HG03342 (cell line): ENCODE data around the gene ARSB.
"Not testable (repeated sequence)": the region's sequence is repeated elsewhere in the genome, so short reads cannot be mapped to it uniquely, and the experiment has no call there.

Experiments used
- ATAC-seq: cut with Tn5 transposase; IDR thresholded peaks from one replicate; pipeline ENCODE4 v1.9.1; 2021; ENCODE audit warnings: mild to moderate bottlenecking, moderate library complexity; ENCODE audit not compliant: unreplicated experiment

The ARSB gene

DNA sequence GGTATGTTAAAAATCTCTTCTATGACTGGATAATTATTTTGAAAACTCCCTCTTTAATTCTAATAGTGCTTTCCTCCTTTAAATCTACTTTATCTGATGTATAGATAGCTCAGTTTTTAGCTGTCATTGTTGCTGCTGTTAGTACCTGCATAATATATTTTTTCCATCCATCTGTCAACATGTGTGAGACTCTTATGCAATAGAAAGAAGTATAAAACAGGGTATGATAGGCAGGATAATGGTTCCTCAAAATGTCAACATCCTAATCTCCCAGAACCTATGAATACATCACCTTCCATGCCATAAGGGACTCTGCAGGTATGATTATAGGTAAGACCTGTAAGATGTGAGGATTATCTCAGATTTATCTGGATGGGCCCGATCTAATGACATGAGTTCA, 199.7 kb downstream of the ARSB start:
- ATAC-seq: no peak

DNA sequence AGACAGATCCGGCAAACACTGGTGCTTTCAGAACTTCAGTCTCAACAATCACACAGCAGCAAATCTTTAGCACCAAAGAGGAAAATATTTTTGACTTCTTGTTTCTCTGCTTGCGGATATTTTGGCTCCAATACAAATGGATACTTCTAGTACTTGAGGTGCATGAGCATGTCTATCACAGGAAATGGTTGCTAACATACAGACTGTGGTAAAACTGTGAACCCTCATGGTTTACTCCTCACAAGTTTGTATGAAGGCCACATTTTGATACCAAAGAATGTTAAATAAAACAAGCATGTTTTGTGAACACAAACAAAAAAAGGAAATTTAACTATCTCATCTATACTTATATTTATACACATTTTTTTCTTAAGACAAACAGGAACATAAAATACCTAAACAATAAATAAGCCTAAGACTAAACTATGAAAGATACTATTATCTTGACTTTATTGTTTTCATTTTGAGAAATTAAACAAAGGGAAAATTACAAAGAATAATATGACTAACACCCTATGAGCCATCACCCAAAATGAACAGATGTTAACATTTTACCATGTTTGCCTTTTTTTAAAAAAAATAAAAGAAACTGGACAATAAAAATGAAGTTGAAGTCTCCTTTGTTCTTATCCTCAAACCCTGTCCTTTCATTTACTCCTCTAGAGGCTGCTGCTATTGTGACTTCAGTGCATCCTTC, 201.5 kb downstream of the ARSB start:
- ATAC-seq: no peak

DNA sequence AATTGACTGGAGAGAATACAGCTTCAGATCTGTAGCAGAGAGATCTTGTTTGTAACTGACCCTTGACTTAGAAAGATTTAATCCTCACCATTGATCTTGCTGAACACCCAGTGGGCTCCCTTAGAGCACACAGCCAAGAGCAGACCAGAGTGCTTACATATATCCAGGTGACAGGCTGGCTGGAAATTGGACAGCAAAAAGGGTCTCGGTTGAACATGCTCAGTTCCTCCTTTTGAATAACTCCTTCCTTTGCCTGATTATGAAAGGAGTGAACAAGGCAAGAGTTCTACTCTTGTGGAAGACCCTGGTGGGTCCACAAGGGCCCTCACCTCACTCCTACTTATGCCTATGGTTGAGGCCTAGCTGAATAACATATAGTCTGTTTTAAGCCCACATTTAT, 202.4 kb downstream of the ARSB start:
- no peak for ATAC-seq

DNA sequence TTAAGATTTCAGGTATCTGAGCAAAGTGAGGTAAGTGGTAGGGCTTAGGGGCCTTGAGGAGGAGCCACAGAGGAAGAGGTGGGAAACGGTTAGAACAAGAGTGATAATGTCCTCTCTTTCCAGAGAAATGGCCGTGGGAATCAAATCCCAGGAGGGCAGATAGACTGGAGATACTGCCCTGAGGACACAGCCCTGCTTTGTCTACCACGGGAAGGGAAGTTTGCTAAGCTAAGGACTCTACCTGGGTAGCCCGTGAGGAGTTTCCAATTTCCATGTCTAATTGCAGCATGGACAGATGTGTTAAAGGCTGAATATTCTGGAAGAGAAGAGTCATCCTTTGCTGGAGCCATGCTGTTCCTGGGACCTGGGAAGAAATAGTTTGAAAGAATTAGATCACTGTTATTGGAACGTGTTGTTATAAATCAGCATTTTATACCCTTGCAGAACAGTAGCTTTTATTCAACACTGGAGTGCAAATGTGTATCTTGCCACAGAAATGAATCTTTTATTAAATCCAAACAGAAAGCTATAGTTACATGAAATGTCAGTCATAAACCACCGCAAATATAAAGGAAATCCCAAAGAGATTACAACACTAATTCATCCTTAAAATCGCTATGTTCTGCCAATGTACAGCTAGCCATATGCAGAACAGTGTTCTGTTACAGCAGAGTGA, 203.4 kb downstream of the ARSB start:
- ATAC-seq: no peak

DNA sequence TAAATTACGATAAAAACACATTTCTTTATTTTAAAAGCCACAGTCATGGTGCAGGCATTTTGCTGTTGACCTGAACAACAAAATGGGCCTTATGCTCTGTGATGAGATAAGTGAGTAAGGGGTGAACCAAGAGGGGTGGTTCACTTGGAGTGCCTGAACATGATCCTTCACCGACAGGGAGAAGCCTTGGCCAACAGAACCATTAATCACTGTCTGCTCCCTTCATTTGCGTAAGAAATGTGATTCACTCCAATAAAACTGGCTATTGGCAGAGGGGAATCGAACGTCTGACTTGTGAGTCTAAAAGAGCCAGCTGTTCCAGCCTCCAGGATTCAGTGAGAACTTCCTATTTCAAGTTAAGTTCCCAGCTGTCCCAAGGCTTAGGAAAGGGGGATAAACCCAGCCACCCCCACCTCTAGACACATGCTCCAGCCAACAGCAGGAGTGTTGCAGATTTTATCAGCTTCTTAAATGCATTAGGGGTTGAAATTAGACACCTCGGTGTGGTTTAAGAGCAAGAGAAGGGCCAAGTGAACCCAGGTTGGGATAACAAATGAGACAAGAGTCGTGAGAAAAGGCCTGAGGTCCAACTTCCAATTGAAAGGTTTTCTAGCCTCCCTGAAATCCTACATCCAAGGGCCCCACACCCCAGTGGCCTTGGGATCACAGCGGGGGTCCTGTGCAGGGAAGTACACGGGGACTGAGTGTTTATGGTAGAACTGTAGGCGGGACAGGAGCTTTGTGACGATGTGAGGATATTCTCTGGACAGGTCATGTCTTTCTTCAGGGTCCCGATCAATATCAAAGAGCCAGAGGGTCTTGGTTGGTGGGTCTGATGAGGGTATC, 205.1 kb downstream of the ARSB start:
- ATAC-seq: no peak

DNA sequence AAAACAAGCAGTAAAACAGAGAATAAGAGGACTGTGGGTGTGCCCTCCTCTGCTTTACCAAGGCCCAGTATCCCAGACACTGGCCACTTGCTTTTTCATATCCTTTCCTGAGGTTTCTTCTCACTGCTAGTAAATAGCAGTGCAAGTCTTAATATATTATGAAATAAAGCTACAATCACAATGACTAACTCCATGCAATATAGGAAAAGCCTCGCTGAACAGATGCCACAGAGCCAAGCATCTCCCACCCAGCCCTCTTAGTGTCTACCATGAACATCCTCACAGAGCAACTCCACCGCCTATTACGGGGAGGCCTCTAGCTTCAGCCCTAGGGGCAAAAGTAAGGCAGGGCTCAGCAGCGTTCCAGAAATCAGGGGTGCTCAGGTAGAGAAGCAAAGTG, 205.8 kb downstream of the ARSB start:
- no peak for ATAC-seq

DNA sequence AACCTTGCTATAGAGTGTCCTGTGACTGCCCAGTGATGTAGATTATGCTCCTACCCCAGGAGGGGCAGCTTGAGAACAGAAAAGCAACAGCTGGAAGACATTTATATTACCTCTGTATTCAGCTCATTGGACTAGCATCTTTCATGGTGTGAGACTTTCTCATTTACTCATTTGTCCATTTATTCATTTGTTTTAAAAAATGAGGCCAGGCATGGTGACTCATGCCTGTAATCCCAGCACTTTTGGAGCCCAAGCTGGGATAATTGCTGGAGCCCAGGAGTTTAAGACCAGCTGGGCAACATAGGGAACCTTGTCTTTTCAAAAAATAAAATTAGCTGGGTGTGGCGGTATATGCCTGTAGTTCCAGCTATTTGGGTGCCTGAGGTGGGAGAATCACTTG, 206.6 kb downstream of the ARSB start:
- ATAC-seq: no peak

DNA sequence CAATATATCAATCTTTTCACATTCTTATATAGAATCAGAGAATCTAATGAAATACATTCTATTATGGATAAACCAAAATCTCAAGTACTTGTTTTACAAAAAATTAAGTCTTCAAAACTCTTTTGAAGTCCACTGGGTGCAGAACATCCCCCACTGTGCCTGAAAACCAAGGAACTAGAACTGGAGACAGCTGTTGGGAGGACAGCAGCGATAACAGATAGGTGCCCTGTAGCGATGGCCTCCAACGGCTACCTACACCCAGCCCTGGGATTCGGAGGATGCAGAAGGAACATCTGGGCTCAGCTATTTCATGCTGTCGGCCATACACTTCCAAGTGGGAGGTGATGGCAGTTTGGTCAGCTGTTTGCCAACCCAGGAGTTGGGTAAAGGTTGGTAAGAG, 207.2 kb downstream of the ARSB start:
- ATAC-seq: no peak

DNA sequence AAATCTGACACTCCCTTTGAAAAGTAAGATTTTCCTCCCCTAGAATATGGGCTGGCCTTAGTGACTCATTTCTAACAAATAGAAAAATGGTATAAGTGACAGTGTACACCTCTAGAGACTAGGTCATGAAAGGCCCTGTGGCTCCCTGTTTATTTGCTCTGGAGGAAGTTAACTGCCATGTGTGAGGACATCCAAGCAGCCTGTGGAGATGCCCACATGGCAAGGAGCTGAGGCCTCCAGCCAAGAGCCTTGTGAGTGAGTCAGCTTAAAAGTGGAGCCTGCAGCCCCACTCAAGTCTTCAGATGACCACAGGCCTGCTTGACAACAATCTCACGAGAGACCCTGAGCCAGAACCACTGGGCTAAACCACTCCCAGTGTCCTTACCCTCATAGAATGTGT, 208.5 kb downstream of the ARSB start:
- no peak for ATAC-seq

DNA sequence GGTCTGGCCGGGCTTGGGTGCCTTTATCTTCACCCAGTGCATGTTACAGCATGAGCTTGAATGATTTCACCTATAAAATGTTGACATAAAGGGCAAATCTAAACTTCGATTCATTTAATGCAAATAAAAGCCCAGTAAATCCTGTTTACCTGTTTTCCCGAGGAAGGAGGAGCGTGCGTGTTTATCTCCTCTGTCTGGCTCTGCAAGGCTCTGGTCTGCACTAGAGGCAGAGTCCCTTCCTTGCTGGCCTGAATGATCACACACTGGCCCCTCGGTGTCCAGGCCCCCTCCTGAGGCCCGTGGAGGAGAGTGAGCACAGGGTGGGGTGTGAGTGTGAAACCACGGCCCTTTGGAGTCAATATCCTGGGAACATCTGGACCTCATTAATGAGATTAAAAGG, 211.5 kb downstream of the ARSB start:
- no peak for ATAC-seq

DNA sequence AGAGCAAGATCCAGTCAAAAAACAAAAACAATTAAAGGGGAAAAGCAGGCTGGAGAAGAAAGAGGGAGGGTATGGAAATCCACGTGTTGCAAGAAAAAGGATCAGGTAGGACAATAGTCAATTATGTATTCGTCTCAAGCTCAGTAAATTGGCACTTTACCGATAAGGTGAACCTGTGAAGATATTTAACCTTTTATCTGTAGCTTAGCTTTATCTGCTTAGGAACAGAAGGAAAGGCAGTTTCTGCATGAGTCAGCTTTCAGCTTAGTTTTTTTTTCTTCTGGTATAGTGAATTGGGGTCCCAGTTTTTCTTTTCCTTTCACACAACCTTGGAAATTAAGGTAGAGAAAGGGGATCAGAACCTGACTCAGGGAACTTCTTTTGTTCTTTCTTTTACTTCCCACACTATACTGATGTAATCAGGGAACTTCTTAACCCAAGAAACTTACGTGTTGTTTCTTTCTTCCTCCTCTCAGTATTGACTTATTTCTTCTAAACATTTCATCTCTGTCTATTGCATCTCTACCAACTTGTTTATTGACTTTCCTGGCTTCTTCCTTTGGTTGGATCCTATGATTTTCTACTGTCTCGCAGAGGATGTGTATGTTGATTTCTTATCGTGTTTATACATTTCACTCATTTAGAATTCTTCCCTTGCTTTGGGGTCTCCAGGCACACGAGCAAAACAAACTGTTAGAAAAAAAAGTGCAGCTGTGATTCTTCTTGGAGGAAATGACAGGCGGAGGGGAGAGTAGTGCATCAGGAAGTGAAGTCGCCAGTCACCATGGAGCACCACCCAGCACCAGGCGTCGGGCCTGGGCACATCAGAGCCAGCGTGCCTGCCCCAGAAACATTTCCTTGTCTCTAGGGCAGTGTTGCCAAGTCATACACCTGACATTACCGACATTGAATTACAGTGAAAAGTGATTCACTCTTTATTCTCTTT, 213.6 kb downstream of the ARSB start:
- ATAC-seq: no peak

DNA sequence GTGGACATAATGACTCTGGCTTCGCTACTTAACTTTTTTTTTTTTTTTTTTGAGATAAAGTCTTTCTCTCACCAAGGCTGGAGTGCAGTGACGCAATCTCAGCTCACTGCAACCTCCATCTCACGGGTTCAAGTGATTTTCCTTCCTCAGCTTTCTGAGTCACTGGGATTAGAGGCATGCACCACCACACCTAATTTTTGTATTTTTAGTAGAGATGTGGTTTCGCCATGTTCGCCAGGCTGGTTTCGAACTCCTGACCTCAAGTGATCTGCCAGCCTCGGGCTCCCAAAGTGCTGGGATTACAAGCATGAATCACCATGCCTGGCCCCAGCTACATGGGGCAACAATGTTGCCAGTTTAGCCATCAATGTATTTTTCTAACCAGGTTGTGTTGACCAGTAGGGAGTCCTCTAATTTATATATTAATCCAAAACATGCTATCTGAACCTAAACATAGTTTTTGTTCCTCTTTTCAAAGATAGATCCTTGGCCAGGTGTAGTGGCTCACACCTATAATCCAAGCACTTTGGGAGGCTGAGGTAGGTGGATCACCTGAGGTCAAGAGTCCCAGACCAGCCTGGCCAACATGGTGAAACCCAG, 216.2 kb downstream of the ARSB start:
- no peak for ATAC-seq

DNA sequence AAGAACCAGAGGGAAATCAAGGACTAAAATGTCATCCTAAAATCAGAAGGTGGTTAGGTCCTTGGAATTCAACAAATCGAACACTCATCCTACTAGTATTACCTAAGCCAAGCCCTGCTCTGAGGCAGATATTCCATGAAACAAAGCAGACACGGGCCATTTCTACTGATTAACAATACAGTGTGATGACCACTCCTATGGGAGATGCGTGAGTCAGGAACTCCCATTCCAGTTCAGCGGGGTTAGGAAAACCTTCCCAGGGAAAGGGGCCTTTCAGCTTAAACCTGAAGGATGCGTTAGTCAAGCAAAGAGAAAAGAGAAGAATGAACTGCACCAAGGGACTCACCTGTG, 218.7 kb downstream of the ARSB start:
- no peak for ATAC-seq

DNA sequence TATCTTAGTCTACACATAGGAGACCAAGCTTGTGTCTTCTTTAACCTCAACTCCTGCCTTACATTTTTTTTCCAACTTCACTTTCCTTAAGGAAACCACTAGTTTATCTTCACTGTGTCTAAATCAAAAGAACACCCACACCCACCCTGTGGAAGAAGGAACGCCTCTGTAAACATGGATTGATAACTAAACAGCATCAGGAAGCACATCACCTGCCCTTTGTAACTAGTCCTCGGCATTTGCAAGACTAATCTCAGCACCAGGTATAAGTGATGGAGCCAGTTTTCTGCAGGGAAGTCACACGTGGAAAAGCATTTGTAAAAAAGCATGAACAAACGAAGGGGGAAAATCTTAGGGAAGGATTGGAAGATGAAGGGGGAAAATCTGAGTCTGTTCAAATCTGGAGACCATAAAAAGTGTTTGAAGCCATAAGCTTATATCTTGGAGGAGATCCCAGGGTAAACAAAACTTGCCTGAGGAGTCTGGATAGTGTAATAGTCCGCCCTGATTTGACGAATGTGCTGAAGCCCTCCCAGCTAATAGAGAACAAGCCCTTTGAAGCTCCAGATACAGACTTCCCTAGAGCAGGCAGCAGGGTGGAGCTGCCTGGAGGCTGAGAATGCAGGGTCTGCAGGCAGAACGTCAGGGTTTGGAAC, 219.2 kb downstream of the ARSB start:
- ATAC-seq: no peak

DNA sequence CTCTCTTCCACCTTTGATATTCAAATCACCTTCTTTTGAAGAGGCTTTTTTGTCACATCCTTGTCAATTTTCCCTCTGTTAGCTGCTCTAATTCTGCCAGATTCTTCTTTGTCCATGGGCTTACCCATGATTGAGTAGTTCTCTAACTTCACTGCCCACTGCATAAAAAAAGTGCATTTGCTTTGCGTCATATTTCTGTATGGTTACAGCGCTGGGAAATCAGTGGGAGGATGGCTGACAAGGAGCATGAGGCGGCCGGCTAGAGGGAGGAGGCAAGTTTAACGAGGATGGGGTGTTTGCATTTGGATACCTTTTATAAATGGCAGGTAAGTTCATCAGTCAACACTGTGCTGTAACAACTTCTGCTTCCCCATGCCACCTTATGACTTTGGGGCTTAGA, 220.0 kb downstream of the ARSB start:
- no peak for ATAC-seq

DNA sequence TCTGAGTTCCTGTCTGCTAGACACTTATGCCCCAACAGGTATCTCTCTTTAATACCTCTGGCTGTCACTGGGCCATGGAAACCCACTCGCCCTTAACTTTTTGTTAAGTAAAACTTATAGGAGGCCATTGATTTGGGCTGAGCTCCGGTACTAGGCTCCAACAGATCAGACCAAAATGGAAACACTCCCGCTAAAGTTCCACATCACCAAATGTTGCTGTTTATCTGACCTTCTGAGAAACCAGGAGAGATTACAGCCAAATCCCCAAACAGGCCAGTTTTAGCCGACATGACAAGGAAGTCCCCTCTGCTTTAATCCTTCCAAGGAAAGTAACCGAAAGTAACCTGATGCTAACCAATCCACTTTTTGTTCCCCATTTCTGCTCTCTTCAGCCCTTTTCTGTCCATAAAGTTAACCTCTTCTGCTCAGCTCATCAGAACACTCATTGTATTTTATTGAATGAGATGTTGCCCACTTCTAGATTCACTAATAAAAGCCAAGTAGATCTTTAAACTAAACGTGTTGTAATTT, 221.4 kb downstream of the ARSB start:
- ATAC-seq: no peak

DNA sequence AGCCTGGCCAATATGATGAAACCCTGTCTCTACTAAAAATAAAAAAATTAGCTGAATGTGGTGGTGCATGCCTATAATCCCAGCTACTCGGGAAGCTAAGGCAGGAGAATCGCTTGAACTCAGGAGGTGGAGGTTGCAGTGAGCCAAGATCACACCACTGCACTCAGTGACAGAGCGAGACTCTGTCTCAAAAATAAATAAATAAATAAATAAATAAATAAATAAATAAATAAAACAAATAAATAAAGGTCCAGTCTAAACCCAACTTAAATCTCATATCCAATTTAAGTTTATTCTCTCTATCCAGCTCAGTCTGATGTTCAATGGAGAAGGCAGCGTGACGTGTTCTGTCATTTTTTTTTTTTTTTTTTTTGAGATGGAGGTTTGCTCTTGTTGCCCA, 222.4 kb downstream of the ARSB start:
- ATAC-seq: not testable (repeated sequence)

DNA sequence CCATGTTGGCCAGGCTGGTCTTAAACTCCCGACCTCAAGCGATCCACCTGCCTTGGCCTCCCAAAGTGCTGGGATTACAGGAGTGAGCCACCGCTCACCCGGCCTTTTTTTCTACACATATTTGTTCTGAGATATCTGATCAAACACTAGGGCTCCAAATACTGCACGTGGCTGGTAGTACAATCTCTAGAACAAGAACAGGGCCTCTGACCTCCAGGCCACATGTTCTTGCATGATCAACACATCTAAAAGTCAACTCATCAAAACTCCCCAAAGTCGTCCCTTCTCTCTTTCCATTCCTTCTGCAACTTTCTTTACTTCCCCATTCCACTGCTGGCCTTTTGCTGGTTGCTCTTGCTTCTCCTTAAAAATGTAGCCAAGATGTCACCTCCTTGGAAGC, 223.3 kb downstream of the ARSB start:
- no peak for ATAC-seq

DNA sequence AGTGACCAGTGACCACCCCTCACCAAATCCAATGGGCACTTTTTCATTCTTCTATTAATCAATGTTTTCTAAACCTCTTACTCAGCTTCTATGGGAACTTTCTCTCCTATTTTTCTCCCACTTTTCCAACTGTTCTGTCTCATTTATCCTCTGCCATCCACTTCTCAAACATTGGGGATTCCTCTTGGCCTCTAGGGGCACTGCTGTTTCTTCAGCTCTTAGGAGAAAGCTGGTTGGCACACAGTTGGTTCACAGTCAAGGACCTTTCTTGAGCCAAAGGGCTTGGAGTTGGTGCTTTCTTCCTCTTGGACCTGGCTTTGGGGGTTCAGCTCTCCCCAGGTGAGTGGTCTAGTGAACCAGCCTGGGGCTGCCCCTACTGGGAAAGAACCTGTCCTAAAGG, 224.3 kb downstream of the ARSB start:
- ATAC-seq: no peak

DNA sequence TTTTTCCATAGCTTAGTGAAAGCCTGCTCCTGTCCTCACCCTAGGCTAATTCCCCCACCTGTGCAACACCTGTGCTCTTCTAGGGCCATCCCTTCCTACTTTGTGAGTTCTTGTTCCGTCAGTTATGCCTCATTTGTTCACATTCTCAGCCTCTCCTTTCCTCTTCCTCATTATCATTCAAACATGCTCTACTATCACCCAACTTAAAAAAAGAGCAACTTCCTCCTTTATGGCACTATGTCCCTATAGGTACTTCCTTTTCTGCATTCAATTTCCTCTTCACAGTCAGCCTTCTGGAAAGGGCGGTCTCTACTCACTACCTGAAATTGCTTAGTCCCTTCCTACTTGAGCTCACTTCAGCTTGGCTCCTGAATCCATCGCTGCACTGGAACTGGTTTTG, 224.7 kb downstream of the ARSB start:
- ATAC-seq: no peak
